Neural cell (in vitro differentiated cells): ENCODE results near the gene MMP25. TPM values are rescaled to one million over a fixed set of nuclear protein-coding genes. Genes with fewer than 3 reads are reported as not detected.

Experiments used
- H2AFZ ChIP-seq: fragments of 200-600, 300-800 bp; sonication (generic), shearing (Covaris generic); 2 replicates; pipeline ENCODE4 v1.6.0; 2014; ENCODE audit warnings: low read depth, mild to moderate bottlenecking, antibody characterized with exemption, low read length, moderate library complexity
- H3F3A ChIP-seq: fragments of 200-600 bp; shearing (Covaris generic); 2 replicates; pipeline ENCODE4 v1.6.1; 2016; ENCODE audit warnings: mild to moderate bottlenecking, moderate library complexity, mixed read lengths, antibody characterized with exemption, low read length; ENCODE audit not compliant: insufficient read depth, poor library complexity, severe bottlenecking
- H3K27ac ChIP-seq: fragments of 200-600, 300-800 bp; sonication (generic), shearing (Covaris generic); 2 replicates; pipeline ENCODE4 v1.5.1; 2014; ENCODE audit warnings: mild to moderate bottlenecking, low read length, moderate library complexity
- H3K27me3 ChIP-seq: fragments of 300-800, 200-600 bp; sonication (generic), shearing (Covaris generic); 2 replicates; pipeline ENCODE4 v1.6.0; 2014; ENCODE audit warnings: mild to moderate bottlenecking, low read depth, low read length, moderate library complexity; ENCODE audit not compliant: insufficient read depth
- H3K36me3 ChIP-seq: fragments of 300-800, 200-600 bp; sonication (generic), shearing (Covaris generic); 2 replicates; pipeline ENCODE4 v1.5.1; 2014; ENCODE audit warnings: mild to moderate bottlenecking, antibody characterized with exemption, low read length, moderate library complexity; ENCODE audit not compliant: insufficient read depth
- H3K4me2 ChIP-seq: fragments of 300-800, 200-600 bp; sonication (generic), shearing (Covaris generic); 2 replicates; pipeline ENCODE4 v1.6.0; 2014; ENCODE audit warnings: mild to moderate bottlenecking, low read length
- H3K4me3 ChIP-seq: fragments of 300-800, 200-600 bp; sonication (generic), shearing (Covaris generic); 2 replicates; pipeline ENCODE4 v1.5.1; 2014; ENCODE audit warnings: mild to moderate bottlenecking, low read length, moderate library complexity
- H3K79me2 ChIP-seq: fragments of 200-600 bp; shearing (Covaris generic); replicated peaks from 2 replicates; pipeline ENCODE4 v1.6.0; 2014; ENCODE audit warnings: mild to moderate bottlenecking, low read length, moderate library complexity; ENCODE audit not compliant: insufficient read depth
- H3K9ac ChIP-seq: fragments of 300-800, 200-600 bp; sonication (generic), shearing (Covaris generic); 2 replicates; pipeline ENCODE4 v1.6.1; 2016; ENCODE audit warnings: mild to moderate bottlenecking, low read length, mixed read lengths
- H3K9me2 ChIP-seq: fragments of 200-600 bp; shearing (Covaris generic); 2 replicates; pipeline ENCODE4 v1.6.1; 2016; ENCODE audit warnings: mild to moderate bottlenecking, low read length, mixed read lengths; ENCODE audit not compliant: insufficient read depth
- H3K9me3 ChIP-seq: fragments of 200-600, 300-800 bp; sonication (generic), shearing (Covaris generic); 2 replicates; pipeline ENCODE4 v1.6.1; 2016; ENCODE audit warnings: mild to moderate bottlenecking, mixed run types, low read length, moderate library complexity, mixed read lengths
- H4K20me1 ChIP-seq: fragments of 200-600 bp; shearing (Covaris generic); 2 replicates; pipeline ENCODE4 v1.6.1; 2016; ENCODE audit warnings: mild to moderate bottlenecking, mixed run types; ENCODE audit not compliant: insufficient read depth
- CTCF ChIP-seq: fragments of 450-650 bp; IDR thresholded peaks from 2 replicates; pipeline ENCODE4 v1.5.1; 2014; ENCODE audit warnings: antibody characterized with exemption, mild to moderate bottlenecking, moderate library complexity; ENCODE audit not compliant: poor library complexity, severe bottlenecking
- EP300 ChIP-seq: fragments of 450-650 bp; conservative IDR thresholded peaks from 2 replicates; pipeline ENCODE4 v1.6.1; 2014; ENCODE audit warnings: antibody characterized with exemption, mild to moderate bottlenecking, moderate library complexity; ENCODE audit not compliant: poor library complexity, severe bottlenecking
- EZH2 ChIP-seq: fragments of 200-600, 300-800 bp; shearing (Covaris generic), sonication (generic); IDR thresholded peaks from 2 replicates; pipeline ENCODE4 v1.6.1; 2014; ENCODE audit warnings: antibody characterized with exemption, low read length, borderline replicate concordance, mild to moderate bottlenecking; ENCODE audit not compliant: insufficient read depth, poor library complexity, severe bottlenecking
- MXI1 ChIP-seq: fragments of 450-650 bp; conservative IDR thresholded peaks from 2 replicates; pipeline ENCODE4 v1.6.1; 2014; ENCODE audit warnings: antibody characterized with exemption, mild to moderate bottlenecking; ENCODE audit not compliant: poor library complexity, severe bottlenecking
- POLR2AphosphoS5 ChIP-seq: IDR thresholded peaks from 2 replicates; pipeline ENCODE4 v1.6.1; 2012
- RAD21 ChIP-seq: fragments of 450-650 bp; conservative IDR thresholded peaks from 2 replicates; pipeline ENCODE4 v1.6.1; 2014; ENCODE audit warnings: antibody characterized with exemption, mild to moderate bottlenecking, moderate library complexity
- SMC3 ChIP-seq: fragments of 450-650 bp; conservative IDR thresholded peaks from 2 replicates; pipeline ENCODE4 v1.6.1; 2014; ENCODE audit warnings: antibody characterized with exemption, mild to moderate bottlenecking, moderate library complexity; ENCODE audit not compliant: poor library complexity
- TAF1 ChIP-seq: IDR thresholded peaks from 2 replicates; pipeline ENCODE4 v1.6.1; 2012; ENCODE audit warnings: low read depth
- polyA plus RNA-seq: library from polyadenylated mRNA; depleted of rRNA; stranded (reverse); fragments of >200 nt; gene quantifications from 2 replicates; pipeline ENCODE4 v1.2.3, GENCODE V29; 2014
- TF ChIP-seq, protein P1 (sequence below): IDR thresholded peaks from 2 replicates; pipeline ENCODE4 v1.6.1; 2012; ENCODE audit warnings: borderline replicate concordance

Gene MMP25
- polyA plus RNA-seq, 1 donor from 2014 or later = not detected

GRCh38 chr16:3003582-3004270, 42.6 kb upstream of the MMP25 start:
- Histone ChIP-seq H3K9ac (no peak overlapping the region), H3K27ac (no peak overlapping the region), H2AFZ (no peak overlapping the region), H3F3A (no peaks in the 10 kb centered on the region), H3K36me3 (no peaks in the 10 kb centered on the region), H3K9me3 (no peaks in the 10 kb centered on the region), H4K20me1 (no peaks in the 10 kb centered on the region), H3K4me2 (no peak overlapping the region), H3K9me2 (no peaks in the 10 kb centered on the region), H3K27me3 (peaks cover 40% of the 10 kb centered on the region), H3K79me2 (no peaks in the 10 kb centered on the region), H3K4me3 (peak overlapping the region; percentile 50)
- TF ChIP-seq POLR2AphosphoS5 = peak; percentile 24
- TF ChIP-seq RAD21 = peak; percentile 75
- TF ChIP-seq EP300 = peak; percentile 73
- peak; percentile 71 for TF ChIP-seq SMC3
- peak; percentile 79 for TF ChIP-seq CTCF
- TF ChIP-seq MXI1 = peak; percentile 32
- TF ChIP-seq, protein P1, sequence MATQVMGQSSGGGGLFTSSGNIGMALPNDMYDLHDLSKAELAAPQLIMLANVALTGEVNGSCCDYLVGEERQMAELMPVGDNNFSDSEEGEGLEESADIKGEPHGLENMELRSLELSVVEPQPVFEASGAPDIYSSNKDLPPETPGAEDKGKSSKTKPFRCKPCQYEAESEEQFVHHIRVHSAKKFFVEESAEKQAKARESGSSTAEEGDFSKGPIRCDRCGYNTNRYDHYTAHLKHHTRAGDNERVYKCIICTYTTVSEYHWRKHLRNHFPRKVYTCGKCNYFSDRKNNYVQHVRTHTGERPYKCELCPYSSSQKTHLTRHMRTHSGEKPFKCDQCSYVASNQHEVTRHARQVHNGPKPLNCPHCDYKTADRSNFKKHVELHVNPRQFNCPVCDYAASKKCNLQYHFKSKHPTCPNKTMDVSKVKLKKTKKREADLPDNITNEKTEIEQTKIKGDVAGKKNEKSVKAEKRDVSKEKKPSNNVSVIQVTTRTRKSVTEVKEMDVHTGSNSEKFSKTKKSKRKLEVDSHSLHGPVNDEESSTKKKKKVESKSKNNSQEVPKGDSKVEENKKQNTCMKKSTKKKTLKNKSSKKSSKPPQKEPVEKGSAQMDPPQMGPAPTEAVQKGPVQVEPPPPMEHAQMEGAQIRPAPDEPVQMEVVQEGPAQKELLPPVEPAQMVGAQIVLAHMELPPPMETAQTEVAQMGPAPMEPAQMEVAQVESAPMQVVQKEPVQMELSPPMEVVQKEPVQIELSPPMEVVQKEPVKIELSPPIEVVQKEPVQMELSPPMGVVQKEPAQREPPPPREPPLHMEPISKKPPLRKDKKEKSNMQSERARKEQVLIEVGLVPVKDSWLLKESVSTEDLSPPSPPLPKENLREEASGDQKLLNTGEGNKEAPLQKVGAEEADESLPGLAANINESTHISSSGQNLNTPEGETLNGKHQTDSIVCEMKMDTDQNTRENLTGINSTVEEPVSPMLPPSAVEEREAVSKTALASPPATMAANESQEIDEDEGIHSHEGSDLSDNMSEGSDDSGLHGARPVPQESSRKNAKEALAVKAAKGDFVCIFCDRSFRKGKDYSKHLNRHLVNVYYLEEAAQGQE = no peak
- no peak for TF ChIP-seq EZH2
- TF ChIP-seq TAF1 = no peak

GRCh38 chr16:3004319-3004718, 42.0 kb upstream of the MMP25 start:
- no peaks in the 10 kb centered on the region for H3K9me3 ChIP-seq
- H3K4me3 ChIP-seq = no peak overlapping the region
- peaks cover 46% of the 10 kb centered on the region for H3K27me3 ChIP-seq
- H2AFZ ChIP-seq = no peak overlapping the region
- TF ChIP-seq SMC3 (no peak), EZH2 (no peak), TAF1 (no peak), MXI1 (no peak), POLR2AphosphoS5 (no peak), EP300 (no peak), RAD21 (no peak), CTCF (no peak)
- TF ChIP-seq, protein P1 = no peak
- H3F3A ChIP-seq = no peaks in the 10 kb centered on the region
- H3K4me2 ChIP-seq = no peak overlapping the region
- no peaks in the 10 kb centered on the region for H3K9me2 ChIP-seq
- no peak overlapping the region for H3K27ac ChIP-seq
- H3K79me2 ChIP-seq = no peaks in the 10 kb centered on the region
- H3K9ac ChIP-seq = no peak overlapping the region
- no peaks in the 10 kb centered on the region for H3K36me3 ChIP-seq
- no peaks in the 10 kb centered on the region for H4K20me1 ChIP-seq
